HepG2 (cell line): ENCODE results near the gene TARS3. TPM values are rescaled to one million over a fixed set of nuclear protein-coding genes. Genes with fewer than 3 reads are reported as not detected.

Source experiments
- AGO1 ChIP-seq: fragments of 200-400 bp; formaldehyde crosslinking; IDR thresholded peaks from 2 replicates; pipeline ENCODE4 v1.6.1; 2017; ENCODE audit warnings: mild to moderate bottlenecking, low read depth, low read length, moderate library complexity; ENCODE audit not compliant: poor library complexity, severe bottlenecking
- DNMT1 ChIP-seq: sonication (generic); formaldehyde crosslinking; IDR thresholded peaks from 2 replicates; pipeline ENCODE4 v1.5.1; 2020; ENCODE audit warnings: mild to moderate bottlenecking, missing genetic modification reagents
- EEA1 ChIP-seq: sonication (generic); formaldehyde crosslinking; IDR thresholded peaks from 2 replicates; pipeline ENCODE4 v1.5.1; 2020; ENCODE audit warnings: mild to moderate bottlenecking, missing genetic modification reagents, borderline replicate concordance
- GABPA ChIP-seq, 2 experiments: IDR thresholded peaks; 2 replicates each; pipeline ENCODE4 v1.6.1; 2011 to 2016; ENCODE audit warnings: low read depth in 2 of 2, low read length in 1 of 2, missing biosample characterization in 1 of 2, missing genetic modification characterization in 1 of 2
- GFI1 ChIP-seq: sonication (generic); formaldehyde crosslinking; IDR thresholded peaks from 2 replicates; pipeline ENCODE4 v1.5.0; 2020; ENCODE audit warnings: missing genetic modification reagents, mild to moderate bottlenecking, borderline replicate concordance
- HCFC1 ChIP-seq: fragments of 150-350 bp; IDR thresholded peaks from 2 replicates; pipeline ENCODE4 v1.6.1; 2014; ENCODE audit warnings: low read depth, low read length
- HNF4A ChIP-seq: sonication (generic); formaldehyde crosslinking; IDR thresholded peaks from 2 replicates; pipeline ENCODE4 v1.4.0; 2020; ENCODE audit warnings: missing genetic modification reagents
- KLF9 ChIP-seq: IDR thresholded peaks from 2 replicates; pipeline ENCODE4 v1.6.1; 2016; ENCODE audit warnings: low read depth
- MATR3 ChIP-seq: sonication (generic); formaldehyde crosslinking; IDR thresholded peaks from 2 replicates; pipeline ENCODE4 v1.4.0; 2020; ENCODE audit warnings: missing genetic modification reagents
- NFIB ChIP-seq: sonication (generic); formaldehyde crosslinking; IDR thresholded peaks from 2 replicates; pipeline ENCODE4 v1.9.0; 2021; ENCODE audit warnings: missing genetic modification reagents, mild to moderate bottlenecking, borderline replicate concordance
- SMAD1 ChIP-seq: sonication (generic); formaldehyde crosslinking; IDR thresholded peaks from 2 replicates; pipeline ENCODE4 v1.4.0; 2020; ENCODE audit warnings: missing genetic modification reagents, low read depth, mild to moderate bottlenecking, borderline replicate concordance
- ZNF138 ChIP-seq: sonication (generic); formaldehyde crosslinking; IDR thresholded peaks from 2 replicates; pipeline ENCODE4 v1.5.0; 2020; ENCODE audit warnings: mild to moderate bottlenecking, low read depth, missing genetic modification reagents
- ZNF567 ChIP-seq: sonication (generic); formaldehyde crosslinking; IDR thresholded peaks from 2 replicates; pipeline ENCODE4 v1.8.1; 2023; ENCODE audit warnings: mild to moderate bottlenecking, missing genetic modification reagents, borderline replicate concordance
- ZNF678 ChIP-seq: sonication (generic); formaldehyde crosslinking; IDR thresholded peaks from 2 replicates; pipeline ENCODE4 v1.4.0; 2020; ENCODE audit warnings: mild to moderate bottlenecking, missing genetic modification reagents
- ZNF780A ChIP-seq: sonication (generic); formaldehyde crosslinking; IDR thresholded peaks from 2 replicates; pipeline ENCODE4 v1.8.0; 2022; ENCODE audit warnings: mild to moderate bottlenecking, missing genetic modification reagents, moderate library complexity
- ZNF782 ChIP-seq: sonication (generic); formaldehyde crosslinking; IDR thresholded peaks from 2 replicates; pipeline ENCODE4 v1.4.0; 2020; ENCODE audit warnings: missing genetic modification reagents, mild to moderate bottlenecking, borderline replicate concordance
- ZNF790 ChIP-seq: sonication (generic); formaldehyde crosslinking; IDR thresholded peaks from 2 replicates; pipeline ENCODE4 v1.8.0; 2022; ENCODE audit warnings: missing genetic modification reagents, mild to moderate bottlenecking, borderline replicate concordance
- ZSCAN9 ChIP-seq: IDR thresholded peaks from 2 replicates; pipeline ENCODE4 v1.6.1; 2016; ENCODE audit warnings: borderline replicate concordance
- polyA plus RNA-seq, 8 experiments: library from polyadenylated mRNA; depleted of rRNA in 3 of 8; stranded (reverse) in 7 of 8; unstranded in 1 of 8; fragments of >200 nt; fragmentation: Illumina TruSeq in 4 of 8; extraction: Trizol in 4 of 8; gene quantifications; 2 replicates each; pipeline versions ENCODE4 v1.2.1 to v1.2.3, GENCODE V29; 2011 to 2016; ENCODE audit warnings: low read depth in 4 of 8, missing spikeins in 1 of 8, mixed read lengths in 1 of 8; ENCODE audit not compliant: insufficient read depth in 1 of 8
- total RNA-seq, 5 experiments: library from RNA; depleted of rRNA; stranded (reverse); fragments of >200 nt; fragmentation: Illumina TruSeq; extraction: Trizol; gene quantifications; 2 replicates each; pipeline ENCODE4 v1.2.3, GENCODE V29; 2016; ENCODE audit warnings: low read depth in 1 of 5
- TF ChIP-seq, protein P1 (sequence below): sonication (generic); formaldehyde crosslinking; IDR thresholded peaks from 2 replicates; pipeline ENCODE4 v1.4.0; 2020; ENCODE audit warnings: mild to moderate bottlenecking, missing genetic modification reagents
- TF ChIP-seq, protein P2 (sequence below): sonication (generic); formaldehyde crosslinking; conservative IDR thresholded peaks from 2 replicates; pipeline ENCODE4 v1.4.0; 2020; ENCODE audit warnings: missing genetic modification reagents
- TF ChIP-seq, protein P3 (sequence below): sonication (generic); formaldehyde crosslinking; IDR thresholded peaks from 2 replicates; pipeline ENCODE4 v1.5.0; 2020; ENCODE audit warnings: missing genetic modification reagents
- TF ChIP-seq, protein P4 (sequence below): sonication (generic); formaldehyde crosslinking; IDR thresholded peaks from 2 replicates; pipeline ENCODE4 v1.5.0; 2020; ENCODE audit warnings: missing genetic modification reagents, mild to moderate bottlenecking, borderline replicate concordance
- TF ChIP-seq, protein P5 (sequence below): sonication (generic); formaldehyde crosslinking; IDR thresholded peaks from 2 replicates; pipeline ENCODE4 v1.4.0; 2020; ENCODE audit warnings: missing genetic modification reagents, low read depth, mild to moderate bottlenecking, borderline replicate concordance

The TARS3 gene
- total and polyA plus RNA-seq, 2 of the 13 experiments (the other 11 are each of a cell fraction or from before 2014, with no cell fraction given): 4.1 to 11.7 TPM

DNA sequence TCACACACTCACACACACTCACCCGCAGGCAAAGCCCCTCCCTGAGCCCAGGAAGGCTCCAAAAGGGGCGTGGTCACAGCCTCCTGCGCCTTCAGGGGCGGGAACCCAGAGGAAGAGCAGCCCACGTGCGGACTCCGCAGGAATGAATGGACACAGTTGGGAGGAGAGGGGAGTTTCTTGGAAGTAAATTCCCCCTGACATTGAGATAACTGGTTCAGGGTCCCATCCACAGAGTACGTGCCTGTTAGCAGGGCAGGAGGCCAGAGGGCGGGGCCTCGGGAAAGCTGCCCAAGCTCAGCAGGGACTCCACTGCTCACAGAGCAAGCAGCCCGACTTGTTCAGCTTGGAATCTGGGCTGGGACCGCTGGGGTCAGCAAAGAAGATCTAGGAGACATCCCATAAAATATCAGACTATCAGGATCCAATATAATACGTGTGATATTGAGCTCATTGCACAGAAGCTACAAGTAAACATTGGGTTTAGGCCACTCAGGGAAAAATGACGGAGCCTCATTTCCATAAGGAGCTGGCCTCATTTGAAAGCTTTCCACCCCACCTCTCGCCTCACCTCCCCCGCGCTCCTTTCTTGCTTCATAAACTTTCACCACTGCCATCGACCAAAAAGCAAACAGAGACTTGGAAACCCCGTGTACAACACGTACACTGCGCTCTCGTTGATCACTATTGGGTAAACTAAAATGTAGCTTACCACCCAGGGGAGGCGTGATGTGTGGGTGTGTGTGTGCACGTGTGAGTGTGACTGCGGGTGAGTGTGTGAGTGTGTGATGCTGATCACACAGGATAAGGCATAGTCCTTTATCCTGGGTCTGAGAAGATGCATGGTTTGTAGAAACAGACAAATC is 108.1 kb downstream of the TARS3 start (continued):
- peak; percentile 10; the same call in 1 of the 2 replicates for TF ChIP-seq HNF4A (CRISPR knock-in tag)
- TF ChIP-seq, protein P1, sequence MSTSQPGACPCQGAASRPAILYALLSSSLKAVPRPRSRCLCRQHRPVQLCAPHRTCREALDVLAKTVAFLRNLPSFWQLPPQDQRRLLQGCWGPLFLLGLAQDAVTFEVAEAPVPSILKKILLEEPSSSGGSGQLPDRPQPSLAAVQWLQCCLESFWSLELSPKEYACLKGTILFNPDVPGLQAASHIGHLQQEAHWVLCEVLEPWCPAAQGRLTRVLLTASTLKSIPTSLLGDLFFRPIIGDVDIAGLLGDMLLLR (CRISPR knock-in tag): peak; percentile 39; the same call in 1 of the 2 replicates
- TF ChIP-seq GFI1 (CRISPR knock-in tag): no peak; the same call in 1 of the 2 replicates
- peak; percentile 89 for TF ChIP-seq KLF9 (CRISPR knock-in tag)
- TF ChIP-seq EEA1 (CRISPR knock-in tag): no peak
- peak; percentile 24; the same call in 1 of the 2 replicates for TF ChIP-seq ZSCAN9 (CRISPR knock-in tag)
- TF ChIP-seq SMAD1 (CRISPR knock-in tag): peak; percentile 13; the same call in 1 of the 2 replicates
- no peak for TF ChIP-seq HCFC1
- TF ChIP-seq ZNF567 (CRISPR knock-in tag): no peak
- TF ChIP-seq, protein P2, sequence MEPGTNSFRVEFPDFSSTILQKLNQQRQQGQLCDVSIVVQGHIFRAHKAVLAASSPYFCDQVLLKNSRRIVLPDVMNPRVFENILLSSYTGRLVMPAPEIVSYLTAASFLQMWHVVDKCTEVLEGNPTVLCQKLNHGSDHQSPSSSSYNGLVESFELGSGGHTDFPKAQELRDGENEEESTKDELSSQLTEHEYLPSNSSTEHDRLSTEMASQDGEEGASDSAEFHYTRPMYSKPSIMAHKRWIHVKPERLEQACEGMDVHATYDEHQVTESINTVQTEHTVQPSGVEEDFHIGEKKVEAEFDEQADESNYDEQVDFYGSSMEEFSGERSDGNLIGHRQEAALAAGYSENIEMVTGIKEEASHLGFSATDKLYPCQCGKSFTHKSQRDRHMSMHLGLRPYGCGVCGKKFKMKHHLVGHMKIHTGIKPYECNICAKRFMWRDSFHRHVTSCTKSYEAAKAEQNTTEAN (CRISPR knock-in tag): peak; percentile 99
- no peak for TF ChIP-seq DNMT1 (CRISPR knock-in tag)
- TF ChIP-seq ZNF780A: no peak
- TF ChIP-seq, protein P3, sequence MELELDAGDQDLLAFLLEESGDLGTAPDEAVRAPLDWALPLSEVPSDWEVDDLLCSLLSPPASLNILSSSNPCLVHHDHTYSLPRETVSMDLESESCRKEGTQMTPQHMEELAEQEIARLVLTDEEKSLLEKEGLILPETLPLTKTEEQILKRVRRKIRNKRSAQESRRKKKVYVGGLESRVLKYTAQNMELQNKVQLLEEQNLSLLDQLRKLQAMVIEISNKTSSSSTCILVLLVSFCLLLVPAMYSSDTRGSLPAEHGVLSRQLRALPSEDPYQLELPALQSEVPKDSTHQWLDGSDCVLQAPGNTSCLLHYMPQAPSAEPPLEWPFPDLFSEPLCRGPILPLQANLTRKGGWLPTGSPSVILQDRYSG: no peak
- no peak for TF ChIP-seq MATR3 (CRISPR knock-in tag)
- no peak for TF ChIP-seq AGO1
- peak; percentile 54; the same call in 1 of the 2 replicates for TF ChIP-seq NFIB (CRISPR knock-in tag)
- no peak for TF ChIP-seq ZNF678 (CRISPR knock-in tag)
- TF ChIP-seq, protein P4, sequence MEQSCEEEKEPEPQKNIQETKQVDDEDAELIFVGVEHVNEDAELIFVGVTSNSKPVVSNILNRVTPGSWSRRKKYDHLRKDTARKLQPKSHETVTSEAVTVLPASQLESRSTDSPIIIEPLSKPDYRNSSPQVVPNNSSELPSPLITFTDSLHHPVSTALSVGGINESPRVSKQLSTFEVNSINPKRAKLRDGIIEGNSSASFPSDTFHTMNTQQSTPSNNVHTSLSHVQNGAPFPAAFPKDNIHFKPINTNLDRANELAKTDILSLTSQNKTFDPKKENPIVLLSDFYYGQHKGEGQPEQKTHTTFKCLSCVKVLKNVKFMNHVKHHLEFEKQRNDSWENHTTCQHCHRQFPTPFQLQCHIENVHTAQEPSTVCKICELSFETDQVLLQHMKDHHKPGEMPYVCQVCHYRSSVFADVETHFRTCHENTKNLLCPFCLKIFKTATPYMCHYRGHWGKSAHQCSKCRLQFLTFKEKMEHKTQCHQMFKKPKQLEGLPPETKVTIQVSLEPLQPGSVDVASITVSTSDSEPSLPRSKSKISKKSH (CRISPR knock-in tag): no peak; the same call in 1 of the 2 replicates
- no peak for TF ChIP-seq ZNF138 (CRISPR knock-in tag)
- TF ChIP-seq ZNF782 (CRISPR knock-in tag): no peak
- TF ChIP-seq, protein P5, sequence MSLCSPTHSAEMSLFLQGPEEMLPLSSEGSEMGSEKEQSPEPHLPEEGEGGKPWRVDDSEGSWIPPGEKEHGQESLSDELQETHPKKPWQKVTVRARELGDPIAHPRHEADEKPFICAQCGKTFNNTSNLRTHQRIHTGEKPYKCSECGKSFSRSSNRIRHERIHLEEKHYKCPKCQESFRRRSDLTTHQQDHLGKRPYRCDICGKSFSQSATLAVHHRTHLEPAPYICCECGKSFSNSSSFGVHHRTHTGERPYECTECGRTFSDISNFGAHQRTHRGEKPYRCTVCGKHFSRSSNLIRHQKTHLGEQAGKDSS: no peak
- no peak for TF ChIP-seq ZNF790
- TF ChIP-seq GABPA (IDR thresholded peaks at IDR 0.05; ENCODE audit: low read depth, low read length): no peak
- TF ChIP-seq GABPA (CRISPR knock-in tag; IDR thresholded peaks at IDR 0.05; ENCODE audit: low read depth): no peak
